Measurements from ENCODE around the gene KIAA1614.

GRCh38 chr1:180988253-180988752 is 75.6 kb downstream of the KIAA1614 start:
- TF ChIP-seq EZH2 (optimal IDR thresholded peaks at IDR 0.05; ENCODE audit: low read depth, low read length), result no peak
- TF ChIP-seq CTCF (IDR thresholded peaks at IDR 0.05; ENCODE audit: low read length), result no peak

All from MM.1S (cell line).